HFFc6 (cell line): ENCODE results near the gene MPC2. TPM values are rescaled to one million over a fixed set of nuclear protein-coding genes. Genes with fewer than 3 reads are reported as not detected.
"Not testable (repeated sequence)": the region's sequence is repeated elsewhere in the genome, so short reads cannot be mapped to it uniquely, and the experiment has no call there.

Experiments used
- DNase-seq: peaks from one replicate; pipeline ENCODE4 v3.0.0-alpha.2; 2018
- H3K27ac Mint-ChIP-seq: 2 replicates; pipeline ENCODE4 v1.8.0; 2020; ENCODE audit warnings: mild to moderate bottlenecking, mixed read lengths
- H3K27me3 Mint-ChIP-seq: 2 replicates; pipeline ENCODE4 v1.8.0; 2021; ENCODE audit warnings: mild to moderate bottlenecking, moderate library complexity, mixed read lengths; ENCODE audit not compliant: insufficient read depth
- H3K36me3 Mint-ChIP-seq: 2 replicates; pipeline ENCODE4 v1.8.0; 2021; ENCODE audit warnings: low read depth, mixed read lengths
- H3K4me1 Mint-ChIP-seq: 2 replicates; pipeline ENCODE4 v1.8.0; 2020; ENCODE audit warnings: low read depth, mixed read lengths
- H3K4me3 Mint-ChIP-seq: 2 replicates; pipeline ENCODE4 v1.8.0; 2020; ENCODE audit warnings: mild to moderate bottlenecking, moderate library complexity, mixed read lengths
- H3K9me3 Mint-ChIP-seq: 2 replicates; pipeline ENCODE4 v1.8.0; 2020; ENCODE audit warnings: mild to moderate bottlenecking, mixed read lengths
- CTCF ChIP-seq: fragments of 200-600 bp; sonication (generic); IDR thresholded peaks from 2 replicates; pipeline ENCODE4 v1.5.0; 2021; ENCODE audit warnings: antibody characterized with exemption, mild to moderate bottlenecking
- total RNA-seq, 6 experiments: library from RNA; stranded (reverse); fragmentation: NEBNext Ultra II Directional; extraction: Animal tissue kit (Norgen Biotek cat#: 25700); gene quantifications; 2 replicates in 1 of 6; 3 replicates in 5 of 6; pipeline ENCODE4 v1.2.3, GENCODE V29; 2021

The MPC2 gene
- total RNA-seq, 6 experiments from 2014 or later, result 109 to 124 (median 119) TPM

GRCh38 chr1:167878372-167879160, 58.3 kb downstream of the MPC2 start:
- H3K27ac Mint-ChIP-seq, result no peak overlapping the region
- H3K27me3 Mint-ChIP-seq, result no peaks in the 10 kb centered on the region; the same call in none of the 2 replicates
- H3K4me3 Mint-ChIP-seq, result no peak overlapping the region
- peaks cover 4% of the 10 kb centered on the region; the same call in 1 of the 2 replicates for H3K36me3 Mint-ChIP-seq
- H3K9me3 Mint-ChIP-seq, result no peaks in the 10 kb centered on the region
- no peak for DNase-seq
- no peak for TF ChIP-seq CTCF
- H3K4me1 Mint-ChIP-seq, result peaks cover 35% of the 10 kb centered on the region

GRCh38 chr1:167876597-167877175, 60.2 kb downstream of the MPC2 start:
- TF ChIP-seq CTCF, result no peak
- no peak for DNase-seq
- H3K9me3 Mint-ChIP-seq, result no peaks in the 10 kb centered on the region
- peaks cover 31% of the 10 kb centered on the region for H3K4me1 Mint-ChIP-seq
- no peak overlapping the region for H3K4me3 Mint-ChIP-seq
- no peaks in the 10 kb centered on the region; the same call in 1 of the 2 replicates for H3K27me3 Mint-ChIP-seq
- peaks cover 4% of the 10 kb centered on the region; the same call in 1 of the 2 replicates for H3K36me3 Mint-ChIP-seq
- H3K27ac Mint-ChIP-seq, result no peak overlapping the region

GRCh38 chr1:167871331-167871730, 65.5 kb downstream of the MPC2 start:
- no peak for TF ChIP-seq CTCF
- peak; percentile 12 for DNase-seq
- Mint-ChIP-seq H3K27me3 (no peaks in the 10 kb centered on the region), H3K27ac (no peak overlapping the region; the same call in 1 of the 2 replicates), H3K4me1 (peaks cover 27% of the 10 kb centered on the region), H3K4me3 (no peak overlapping the region), H3K9me3 (no peaks in the 10 kb centered on the region), H3K36me3 (no peaks in the 10 kb centered on the region)

GRCh38 chr1:167869157-167870001, 67.5 kb downstream of the MPC2 start:
- not testable (repeated sequence) for H3K36me3 Mint-ChIP-seq, H3K27me3 Mint-ChIP-seq

GRCh38 chr1:167866739-167867414, 70.0 kb downstream of the MPC2 start:
- H3K27me3 Mint-ChIP-seq, DNase-seq, H3K4me3 Mint-ChIP-seq, H3K36me3 Mint-ChIP-seq, H3K9me3 Mint-ChIP-seq, H3K27ac Mint-ChIP-seq: not testable (repeated sequence)
- peaks cover 44% of the 10 kb centered on the region for H3K4me1 Mint-ChIP-seq

More at GRCh38 chr1:167869157-167870001, 67.5 kb downstream of the MPC2 start:
- not testable (repeated sequence) for DNase-seq, H3K4me3 Mint-ChIP-seq, H3K27ac Mint-ChIP-seq, H3K9me3 Mint-ChIP-seq
- H3K4me1 Mint-ChIP-seq, result peaks cover 19% of the 10 kb centered on the region

Other genes starting within 250 kb of the MPC2 start
- 100 to 1,000 TPM; 147 to 188 (median 183) TPM for gene MPZL1, start 215.1 kb downstream of the MPC2 start, total RNA-seq
- under 1 TPM in 4 of 6 experiments, not detected in 2; 0.12 to 0.22 (median 0.17) TPM for gene ADCY10, start 22.9 kb downstream of the MPC2 start, total RNA-seq
- gene DCAF6, start 389 bp downstream of the MPC2 start, total RNA-seq, result 10 to 100 TPM; 52.5 to 59.4 (median 55.3) TPM
- 10 to 100 TPM in 5 of 6 experiments, 1 to 10 TPM in 1; 9.3 to 14.5 (median 13.2) TPM for gene GPR161, start 199.9 kb upstream of the MPC2 start, total RNA-seq
- 10 to 100 TPM; 38.8 to 46.2 (median 44.2) TPM for gene TIPRL, start 241.9 kb upstream of the MPC2 start, total RNA-seq